GM18870 (cell line): ENCODE results near the gene FABP6.
"Not testable (repeated sequence)": the region's sequence is repeated elsewhere in the genome, so short reads cannot be mapped to it uniquely, and the experiment has no call there.

Source experiments
- ATAC-seq: cut with Tn5 transposase; IDR thresholded peaks from one replicate; pipeline ENCODE4 v1.9.1; 2021; ENCODE audit warnings: moderate library complexity; ENCODE audit not compliant: unreplicated experiment

The FABP6 gene, protein sequence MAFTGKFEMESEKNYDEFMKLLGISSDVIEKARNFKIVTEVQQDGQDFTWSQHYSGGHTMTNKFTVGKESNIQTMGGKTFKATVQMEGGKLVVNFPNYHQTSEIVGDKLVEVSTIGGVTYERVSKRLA

GRCh38 chr5:160229190-160229742, at the start of gene FABP6:
Gene FABP6 (plus strand): TSS chr5:160229506. CDS start chr5:160229558, 52 bp downstream.
- ATAC-seq = no peak

- ATAC-seq = no peak
Observed at GRCh38 chr5:160180931-160181330, 48.4 kb upstream of the FABP6 start.

DNA sequence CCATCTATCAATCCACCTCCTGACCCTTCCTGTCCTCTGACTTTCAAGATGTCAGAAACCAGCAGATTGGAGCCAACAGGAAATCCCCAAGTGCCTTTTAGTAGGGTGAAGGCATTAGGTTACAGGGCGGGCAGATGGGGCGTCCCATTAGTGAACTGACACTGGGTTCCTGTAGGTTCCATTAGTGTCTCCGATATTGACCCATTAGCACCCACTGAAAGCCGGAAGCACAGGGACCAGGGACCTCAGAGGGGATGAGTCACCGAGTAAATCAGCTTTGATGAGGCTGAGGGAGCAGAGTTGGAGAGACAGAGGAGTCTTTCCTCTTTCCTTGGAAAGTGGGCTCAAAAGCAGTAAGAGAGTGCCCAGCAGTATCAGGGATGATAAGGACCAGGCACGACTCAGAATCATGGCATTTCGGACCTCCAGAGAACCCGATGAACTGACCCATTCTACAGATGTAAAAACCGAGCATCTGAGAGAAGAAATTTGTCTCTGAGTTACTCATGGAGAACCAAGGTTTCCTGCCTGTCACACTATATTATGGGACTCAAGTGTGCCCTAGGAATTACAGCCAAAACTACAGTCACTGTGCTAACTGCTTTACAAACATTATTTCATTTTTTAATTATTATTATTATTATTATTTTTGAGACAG, 47.2 kb upstream of the FABP6 start:
- no peak for ATAC-seq

DNA sequence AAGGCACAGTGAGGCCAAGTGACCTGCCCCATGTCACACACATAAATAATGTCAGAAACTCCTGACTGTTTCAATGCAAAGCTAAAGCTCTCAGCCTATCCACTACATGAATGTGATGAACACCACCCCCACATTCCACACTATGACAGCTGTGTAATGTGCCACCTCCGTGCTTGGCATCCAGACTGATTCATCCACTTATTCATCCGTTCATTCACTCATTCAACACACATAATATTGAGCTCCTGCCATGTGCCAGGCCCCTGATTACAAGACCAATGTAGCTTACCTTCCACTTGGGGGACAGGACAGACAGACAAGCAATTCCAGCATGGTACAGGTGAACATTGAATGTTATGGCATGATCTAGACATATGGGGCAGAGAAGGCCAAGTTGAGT, 46.2 kb upstream of the FABP6 start:
- ATAC-seq = no peak

DNA sequence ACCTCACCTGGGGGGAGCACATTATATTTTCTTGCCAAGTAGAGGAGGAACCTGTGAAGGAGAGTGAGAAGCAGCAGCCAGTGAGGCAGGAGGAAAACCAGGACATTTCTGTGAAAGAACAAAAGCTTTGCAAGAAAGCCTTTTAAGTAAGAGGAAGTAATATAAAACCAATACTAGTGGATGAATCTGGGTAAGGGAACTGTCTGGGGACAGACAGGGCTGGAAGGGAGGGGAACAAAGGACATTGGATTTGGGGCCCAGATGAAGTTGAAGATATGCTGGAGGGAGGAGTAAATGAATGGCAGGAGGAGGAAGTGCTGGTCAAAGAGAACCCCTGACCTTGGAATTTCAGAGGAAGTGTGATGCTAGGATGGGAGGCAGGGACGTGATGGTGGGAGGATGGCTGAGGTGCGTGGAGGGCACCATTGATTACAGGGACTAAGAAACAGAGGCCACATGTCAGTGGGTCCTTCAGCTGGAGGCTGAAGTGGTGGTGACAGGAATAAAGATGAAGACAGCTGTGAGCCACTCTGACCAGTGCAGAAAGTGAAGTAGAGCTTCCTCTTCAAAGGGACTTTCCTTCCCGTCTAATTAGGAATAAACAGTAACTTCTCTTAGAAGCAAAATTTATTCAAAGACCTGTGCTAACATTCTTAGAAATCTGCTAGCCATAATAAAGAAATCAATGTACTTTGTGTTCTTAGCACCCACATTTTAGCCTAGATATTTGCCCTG, 43.5 kb upstream of the FABP6 start:
- ATAC-seq = no peak

GRCh38 chr5:160186480-160186879, 42.8 kb upstream of the FABP6 start:
- no peak for ATAC-seq

GRCh38 chr5:160187091-160187490, 42.2 kb upstream of the FABP6 start:
- no peak for ATAC-seq

- no peak for ATAC-seq
Observed at GRCh38 chr5:160188141-160189015, 40.9 kb upstream of the FABP6 start.

DNA sequence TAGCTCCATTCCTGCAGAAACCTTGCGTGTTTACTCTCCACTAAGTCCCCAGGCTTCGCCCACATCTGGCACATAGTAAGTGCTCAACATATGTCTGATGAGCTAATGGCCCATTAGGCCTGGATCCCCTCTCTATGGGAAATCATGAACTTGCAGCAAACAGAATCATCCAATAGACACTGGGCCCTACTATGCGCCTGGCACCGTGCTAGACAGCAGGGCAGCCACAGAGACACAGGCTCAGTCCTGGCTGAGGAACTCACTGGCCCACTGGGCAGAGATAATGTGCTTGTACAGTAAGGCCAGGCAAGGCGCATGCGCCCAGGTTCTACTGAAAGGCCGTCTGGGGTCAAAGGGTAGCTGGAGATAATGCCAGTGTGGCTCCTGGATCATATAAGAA, 36.9 kb upstream of the FABP6 start:
- ATAC-seq = no peak

DNA sequence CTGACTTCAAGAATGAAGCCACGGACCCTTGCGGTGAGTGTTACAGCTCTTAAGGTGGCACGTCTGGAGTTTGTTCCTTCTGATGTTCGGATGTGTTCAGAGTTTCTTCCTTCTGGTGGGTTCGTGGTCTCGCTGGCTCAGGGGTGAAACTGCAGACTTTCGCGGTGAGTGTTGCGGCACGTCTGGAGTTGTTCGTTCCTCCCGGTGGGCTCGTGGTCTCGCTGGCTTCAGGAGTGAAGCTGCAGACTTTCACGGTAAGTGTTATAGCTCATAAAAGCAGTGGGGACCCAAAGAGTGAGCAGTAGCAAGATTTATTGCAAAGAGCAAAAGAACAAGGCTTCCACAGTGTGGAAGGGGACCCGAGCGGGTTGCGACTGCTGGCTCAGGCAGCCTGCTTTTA, 36.2 kb upstream of the FABP6 start:
- ATAC-seq = not testable (repeated sequence)

- not testable (repeated sequence) for ATAC-seq
Observed at GRCh38 chr5:160193790-160194189, 35.5 kb upstream of the FABP6 start.

- ATAC-seq = no peak
Observed at GRCh38 chr5:160197341-160198144, 31.8 kb upstream of the FABP6 start.

GRCh38 chr5:160198146-160198545, 31.2 kb upstream of the FABP6 start:
- ATAC-seq = no peak

DNA sequence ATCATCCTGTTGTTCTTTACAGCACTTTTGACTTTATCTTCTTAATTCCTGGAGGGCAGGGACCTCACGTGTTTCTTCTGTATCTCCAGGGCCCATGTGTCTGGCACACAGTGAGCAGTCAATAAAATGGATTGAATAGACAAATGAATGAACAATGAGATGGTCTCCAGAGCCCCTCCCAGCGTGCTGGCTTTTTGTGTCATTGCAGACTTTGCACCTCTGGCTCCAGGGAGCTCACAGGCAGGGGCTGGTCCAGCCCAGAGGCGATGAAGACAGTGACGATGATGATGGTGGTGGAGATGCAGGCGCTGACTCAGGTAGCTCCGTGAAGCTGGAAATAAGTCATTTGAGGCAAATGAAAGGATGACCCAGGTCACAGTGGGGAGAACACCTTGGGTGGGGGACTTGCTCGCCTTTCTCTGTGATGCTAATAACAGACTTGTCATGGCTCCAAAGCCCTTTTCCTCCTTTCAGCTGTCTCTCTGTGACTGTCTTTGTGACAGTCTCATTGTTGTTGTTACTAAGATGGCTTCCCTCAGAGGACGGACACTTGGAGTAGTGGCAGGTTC, 30.4 kb upstream of the FABP6 start:
- no peak for ATAC-seq

DNA sequence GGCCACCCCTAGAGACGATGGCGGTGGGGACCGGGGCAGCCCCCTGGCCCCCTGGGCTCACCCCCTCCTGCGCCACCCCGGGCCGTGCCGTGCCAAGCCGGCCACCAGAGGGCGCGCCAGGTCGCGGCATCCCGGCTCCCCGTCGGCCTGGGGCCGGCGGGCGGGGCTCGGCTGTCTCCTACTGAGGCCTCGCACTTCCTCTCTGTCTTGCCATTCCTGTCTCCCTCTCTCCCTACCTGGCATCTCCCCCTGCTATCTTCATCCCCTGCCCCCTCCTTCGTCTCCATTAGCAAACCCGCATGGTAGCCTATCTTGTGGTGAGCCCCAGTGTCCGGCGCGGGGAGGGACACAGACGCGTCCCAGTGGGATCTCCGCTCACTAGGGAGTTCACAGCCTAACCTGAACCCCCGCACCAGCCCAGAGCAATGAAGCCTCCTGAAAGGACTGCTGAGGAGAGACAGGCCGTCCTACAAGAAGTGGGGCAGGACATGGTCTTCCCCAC, 29.8 kb upstream of the FABP6 start:
- ATAC-seq = peak; percentile 70

GRCh38 chr5:160207061-160207460, 22.2 kb upstream of the FABP6 start:
- ATAC-seq = no peak

DNA sequence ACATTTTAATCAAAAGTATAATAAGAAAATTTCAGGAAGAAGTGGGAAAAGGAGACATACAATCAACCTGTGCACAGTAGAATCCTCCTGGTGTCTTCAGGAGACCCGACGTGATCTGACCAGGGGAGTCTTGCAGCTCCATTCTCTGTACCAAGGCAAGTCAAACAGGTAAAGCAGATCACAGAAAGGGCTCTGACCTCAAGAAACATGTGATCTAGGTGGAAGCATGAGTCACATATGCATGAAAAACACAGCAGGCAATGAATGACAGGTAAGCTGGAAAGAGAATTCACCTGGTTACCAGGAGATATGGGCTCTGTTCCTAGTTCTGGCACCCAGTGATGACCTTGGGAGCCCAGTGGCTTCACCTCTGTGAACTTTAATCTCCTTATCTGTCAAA, 19.4 kb upstream of the FABP6 start:
- ATAC-seq = no peak

- no peak for ATAC-seq
Observed at GRCh38 chr5:160210606-160211005, 18.7 kb upstream of the FABP6 start.

- no peak for ATAC-seq
Observed at GRCh38 chr5:160211352-160211751, 18.0 kb upstream of the FABP6 start.

DNA sequence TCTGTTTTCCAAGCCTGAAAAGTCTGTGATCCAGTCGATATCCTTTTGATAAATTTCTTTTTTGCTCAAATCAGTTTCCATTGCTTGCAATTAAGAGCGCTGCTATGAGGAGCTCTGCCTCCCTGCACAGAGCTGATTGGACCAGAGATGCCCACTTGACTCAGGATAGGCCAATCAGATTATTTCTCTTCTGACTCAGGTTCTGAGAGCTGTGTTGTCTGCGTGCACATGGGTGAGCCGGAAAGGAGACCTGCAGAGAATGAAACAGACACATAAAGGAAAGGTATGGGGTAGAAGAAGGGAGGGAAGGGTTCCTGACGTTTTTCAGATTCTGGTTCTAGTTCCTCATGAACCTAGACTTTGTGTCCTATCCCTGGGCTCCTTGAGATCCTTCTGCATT, 15.8 kb upstream of the FABP6 start:
- ATAC-seq = no peak
